Measurements from ENCODE around the gene RNF4.
"Not testable (repeated sequence)": the region's sequence is repeated elsewhere in the genome, so short reads cannot be mapped to it uniquely, and the experiment has no call there.

RNF4 gene

GRCh38 chr4:2537011-2537830 lies 68.3 kb downstream of the RNF4 start:
- DNase-seq = no peak

GRCh38 chr4:2543580-2544191 lies 74.8 kb downstream of the RNF4 start:
- not testable (repeated sequence) for DNase-seq

GRCh38 chr4:2545321-2546013 lies 76.6 kb downstream of the RNF4 start:
- DNase-seq = no peak

GRCh38 chr4:2546286-2546823 lies 77.4 kb downstream of the RNF4 start:
- no peak for DNase-seq

GRCh38 chr4:2546961-2547691 lies 78.2 kb downstream of the RNF4 start:
- DNase-seq = not testable (repeated sequence)

- DNase-seq = no peak
Measured at GRCh38 chr4:2551118-2551517, 82.2 kb downstream of the RNF4 start.

- DNase-seq = no peak
Measured at GRCh38 chr4:2552806-2553205, 83.9 kb downstream of the RNF4 start.

- no peak for DNase-seq
Measured at GRCh38 chr4:2558301-2558700, 89.4 kb downstream of the RNF4 start.

GRCh38 chr4:2560167-2560566 lies 91.3 kb downstream of the RNF4 start:
- no peak for DNase-seq
